Muscle layer of duodenum (tissue), 2 donors: ENCODE data around the gene SNX5.

Source experiments
- H3K27ac ChIP-seq: one replicate; pipeline ENCODE4 v1.7.0; 2013; ENCODE audit warnings: mild to moderate bottlenecking, low read length
- H3K27me3 ChIP-seq: one replicate; pipeline ENCODE4 v1.7.0; 2013; ENCODE audit warnings: low read depth, mild to moderate bottlenecking, control low read depth, low read length
- H3K36me3 ChIP-seq, 2 donors: one replicate each; pipeline ENCODE4 v1.7.0; 2013; ENCODE audit warnings: low read length in 2 of 2, control low read depth in 1 of 2, mild to moderate bottlenecking in 1 of 2; ENCODE audit not compliant: insufficient read depth in 2 of 2, control insufficient read depth in 1 of 2
- H3K4me1 ChIP-seq, 2 donors: one replicate each; pipeline ENCODE4 v1.7.0; 2013; ENCODE audit warnings: low read length in 2 of 2, mild to moderate bottlenecking in 2 of 2, control low read depth in 1 of 2, moderate library complexity in 1 of 2; ENCODE audit not compliant: insufficient read depth in 2 of 2, control insufficient read depth in 1 of 2
- H3K4me3 ChIP-seq, 2 donors: one replicate each; pipeline ENCODE4 v1.7.0; 2013; ENCODE audit warnings: low read length in 2 of 2, low read depth in 1 of 2, mild to moderate bottlenecking in 1 of 2
- H3K9me3 ChIP-seq, 2 donors: one replicate each; pipeline ENCODE4 v1.7.0; 2013; ENCODE audit warnings: low read length in 2 of 2, control low read depth in 1 of 2, mild to moderate bottlenecking in 1 of 2; ENCODE audit not compliant: control insufficient read depth in 1 of 2
- donor health status: healthy.

Gene SNX5

GRCh38 chr20:17936761-17937732, 31.5 kb downstream of the SNX5 start:
- Histone ChIP-seq H3K4me3 (peak overlapping the region in 1 of 2 donors; percentile 33), H3K9me3 (no peaks in the 10 kb centered on the region), H3K4me1 (peaks cover 22 to 43% of the 10 kb centered on the region in 2 donors), H3K27ac (peak overlapping the region; percentile 37), H3K27me3 (no peaks in the 10 kb centered on the region), H3K36me3 (peaks cover 3 to 10% of the 10 kb centered on the region in 2 donors)

- H3K27me3 ChIP-seq: no peaks in the 10 kb centered on the region
- peak overlapping the region in 1 of 2 donors; percentile 33 for H3K4me3 ChIP-seq
- H3K36me3 ChIP-seq: peaks cover 2 to 4% of the 10 kb centered on the region in 2 donors
- peak overlapping the region; percentile 57 for H3K27ac ChIP-seq
- H3K4me1 ChIP-seq: peaks cover 22 to 43% of the 10 kb centered on the region in 2 donors
- no peaks in the 10 kb centered on the region for H3K9me3 ChIP-seq
Observed at GRCh38 chr20:17936286-17936760, 32.3 kb downstream of the SNX5 start.

- Histone ChIP-seq H3K36me3 (no peaks in the 10 kb centered on the region), H3K9me3 (no peaks in the 10 kb centered on the region), H3K4me3 (no peak overlapping the region), H3K4me1 (peaks cover 22 to 43% of the 10 kb centered on the region in 2 donors), H3K27me3 (no peaks in the 10 kb centered on the region), H3K27ac (peak overlapping the region; percentile 57)
Observed at GRCh38 chr20:17935761-17936160, 32.8 kb downstream of the SNX5 start.

- Histone ChIP-seq H3K27ac (no peak overlapping the region), H3K4me1 (peaks cover 22 to 43% of the 10 kb centered on the region in 2 donors), H3K36me3 (no peaks in the 10 kb centered on the region), H3K9me3 (no peaks in the 10 kb centered on the region), H3K4me3 (no peak overlapping the region), H3K27me3 (no peaks in the 10 kb centered on the region)
Observed at GRCh38 chr20:17935186-17935585, 33.4 kb downstream of the SNX5 start.

- no peaks in the 10 kb centered on the region for H3K27me3 ChIP-seq
- peaks cover 21 to 35% of the 10 kb centered on the region in 2 donors for H3K4me1 ChIP-seq
- no peaks in the 10 kb centered on the region for H3K36me3 ChIP-seq
- no peak overlapping the region for H3K4me3 ChIP-seq
- H3K9me3 ChIP-seq: no peaks in the 10 kb centered on the region
- H3K27ac ChIP-seq: no peak overlapping the region
Observed at GRCh38 chr20:17934141-17934862, 34.3 kb downstream of the SNX5 start.

- no peak overlapping the region for H3K4me3 ChIP-seq
- peaks cover 15 to 30% of the 10 kb centered on the region in 2 donors for H3K4me1 ChIP-seq
- H3K27me3 ChIP-seq: no peaks in the 10 kb centered on the region
- no peaks in the 10 kb centered on the region for H3K9me3 ChIP-seq
- H3K36me3 ChIP-seq: no peaks in the 10 kb centered on the region
- H3K27ac ChIP-seq: no peak overlapping the region
Observed at GRCh38 chr20:17933711-17934110, 34.9 kb downstream of the SNX5 start.

- no peaks in the 10 kb centered on the region for H3K36me3 ChIP-seq
- no peaks in the 10 kb centered on the region for H3K9me3 ChIP-seq
- no peak overlapping the region for H3K4me3 ChIP-seq
- no peak overlapping the region for H3K27ac ChIP-seq
- H3K27me3 ChIP-seq: no peaks in the 10 kb centered on the region
- peaks cover 12 to 30% of the 10 kb centered on the region in 2 donors for H3K4me1 ChIP-seq
Observed at GRCh38 chr20:17933121-17933520, 35.5 kb downstream of the SNX5 start.

GRCh38 chr20:17932396-17932795, 36.2 kb downstream of the SNX5 start:
- H3K4me3 ChIP-seq: no peak overlapping the region
- peaks cover 9 to 23% of the 10 kb centered on the region in 2 donors for H3K4me1 ChIP-seq
- no peaks in the 10 kb centered on the region for H3K36me3 ChIP-seq
- H3K9me3 ChIP-seq: no peaks in the 10 kb centered on the region
- no peaks in the 10 kb centered on the region for H3K27me3 ChIP-seq
- H3K27ac ChIP-seq: no peak overlapping the region

- H3K27me3 ChIP-seq: no peaks in the 10 kb centered on the region
- H3K4me3 ChIP-seq: no peak overlapping the region
- no peak overlapping the region for H3K27ac ChIP-seq
- no peaks in the 10 kb centered on the region for H3K9me3 ChIP-seq
- H3K4me1 ChIP-seq: peaks cover 5 to 14% of the 10 kb centered on the region in 2 donors
- no peaks in the 10 kb centered on the region for H3K36me3 ChIP-seq
Observed at GRCh38 chr20:17931513-17931912, 37.1 kb downstream of the SNX5 start.

- Histone ChIP-seq H3K36me3 (no peaks in the 10 kb centered on the region), H3K4me3 (no peak overlapping the region), H3K27ac (no peak overlapping the region), H3K4me1 (peaks cover 7% of the 10 kb centered on the region in 2 donors), H3K27me3 (no peaks in the 10 kb centered on the region), H3K9me3 (no peaks in the 10 kb centered on the region)
Observed at GRCh38 chr20:17928633-17929311, 39.8 kb downstream of the SNX5 start.

- H3K27ac ChIP-seq: no peak overlapping the region
- no peak overlapping the region for H3K4me3 ChIP-seq
- peaks cover 7% of the 10 kb centered on the region in 2 donors for H3K4me1 ChIP-seq
- no peaks in the 10 kb centered on the region for H3K36me3 ChIP-seq
- no peaks in the 10 kb centered on the region for H3K27me3 ChIP-seq
- H3K9me3 ChIP-seq: no peaks in the 10 kb centered on the region
Observed at GRCh38 chr20:17928211-17928611, 40.4 kb downstream of the SNX5 start.
